DOHH2 (cell line): Measurements from ENCODE around the gene KIF6.
A peak's percentile ranks its signal among the peaks of the same experiment; 100 is the strongest.

Source experiments
- H3F3A ChIP-seq: fragments of 200-600 bp; sonication (generic), shearing (Covaris generic); 2 replicates; pipeline ENCODE4 v1.6.0; 2016; ENCODE audit warnings: antibody characterized with exemption, mild to moderate bottlenecking; ENCODE audit not compliant: control insufficient read depth, insufficient read depth
- H3K27ac ChIP-seq: fragments of 200-600 bp; sonication (generic); 2 replicates; pipeline ENCODE4 v1.5.1; 2014; ENCODE audit warnings: low read depth, mild to moderate bottlenecking, low read length, moderate library complexity
- H3K27me3 ChIP-seq: fragments of 200-600 bp; sonication (generic); 2 replicates; pipeline ENCODE4 v1.6.1; 2014; ENCODE audit warnings: mild to moderate bottlenecking, low read length, mixed read lengths; ENCODE audit not compliant: control insufficient read depth
- H3K36me3 ChIP-seq: fragments of 200-600 bp; sonication (generic); 2 replicates; pipeline ENCODE4 v1.6.1; 2014; ENCODE audit warnings: mild to moderate bottlenecking, low read length, moderate library complexity, mixed read lengths; ENCODE audit not compliant: control insufficient read depth
- H3K4me1 ChIP-seq: fragments of 200-600 bp; sonication (generic); 2 replicates; pipeline ENCODE4 v1.6.1; 2014; ENCODE audit warnings: mild to moderate bottlenecking, low read length, mixed read lengths; ENCODE audit not compliant: control insufficient read depth
- H3K4me2 ChIP-seq: fragments of 200-600 bp; sonication (generic); 2 replicates; pipeline ENCODE4 v1.6.0; 2014; ENCODE audit warnings: mild to moderate bottlenecking, low read length, moderate library complexity
- H3K4me3 ChIP-seq: fragments of 200-600 bp; sonication (generic); 2 replicates; pipeline ENCODE4 v1.5.1; 2014; ENCODE audit warnings: mild to moderate bottlenecking, low read length, mixed read lengths
- H3K79me2 ChIP-seq: fragments of 200-600 bp; sonication (generic); 2 replicates; pipeline ENCODE4 v1.6.1; 2014; ENCODE audit warnings: mild to moderate bottlenecking, low read length, mixed read lengths; ENCODE audit not compliant: control insufficient read depth
- H3K9me2 ChIP-seq: fragments of 200-600 bp; sonication (generic); replicated peaks from 2 replicates; pipeline ENCODE4 v1.6.1; 2014; ENCODE audit warnings: mild to moderate bottlenecking, low read length, mixed read lengths; ENCODE audit not compliant: control insufficient read depth
- H3K9me3 ChIP-seq: fragments of 200-600 bp; sonication (generic); 2 replicates; pipeline ENCODE4 v1.6.1; 2014; ENCODE audit warnings: antibody characterized with exemption, low read length, mixed read lengths; ENCODE audit not compliant: control insufficient read depth, insufficient read depth
- H4K20me1 ChIP-seq: fragments of 200-600 bp; sonication (generic); 2 replicates; pipeline ENCODE4 v1.6.0; 2014; ENCODE audit warnings: low read depth, mild to moderate bottlenecking, antibody characterized with exemption, low read length, moderate library complexity; ENCODE audit not compliant: control insufficient read depth, insufficient read depth
- CTCF ChIP-seq: fragments of 200-600 bp; sonication (generic); IDR thresholded peaks from one replicate; pipeline ENCODE4 v1.5.1; 2014; ENCODE audit warnings: antibody characterized with exemption, mild to moderate bottlenecking, low read depth, low read length; ENCODE audit not compliant: poor library complexity, severe bottlenecking
- EZH2phosphoT487 ChIP-seq: fragments of 200-600 bp; sonication (generic); IDR thresholded peaks from 2 replicates; pipeline ENCODE4 v1.6.1; 2017; ENCODE audit warnings: borderline replicate concordance, mild to moderate bottlenecking, antibody characterized with exemption, low read length, moderate library complexity, mixed read lengths

The KIF6 gene

GRCh38 chr6:39303425-39304153, 421.6 kb downstream of the KIF6 start:
- H3K27ac ChIP-seq = no peak overlapping the region
- H3K4me2 ChIP-seq = peak overlapping the region; percentile 63; the same call in 1 of the 2 replicates
- peaks cover 4% of the 10 kb centered on the region for H3K4me1 ChIP-seq
- H3K4me3 ChIP-seq = no peak overlapping the region
- H3K9me2 ChIP-seq = no peaks in the 10 kb centered on the region
- H3F3A ChIP-seq = no peaks in the 10 kb centered on the region
- H3K36me3 ChIP-seq = no peaks in the 10 kb centered on the region
- peak; percentile 25 for TF ChIP-seq CTCF
- TF ChIP-seq EZH2phosphoT487 = no peak
- no peaks in the 10 kb centered on the region for H3K9me3 ChIP-seq
- H4K20me1 ChIP-seq = no peaks in the 10 kb centered on the region
- H3K27me3 ChIP-seq = no peaks in the 10 kb centered on the region
- H3K79me2 ChIP-seq = no peaks in the 10 kb centered on the region

- H3K27ac ChIP-seq = no peak overlapping the region
- no peaks in the 10 kb centered on the region for H3K9me2 ChIP-seq
- peak overlapping the region; percentile 63 for H3K4me2 ChIP-seq
- TF ChIP-seq EZH2phosphoT487 = no peak
- peak; percentile 89 for TF ChIP-seq CTCF
- H3K4me3 ChIP-seq = peak overlapping the region; percentile 36; the same call in 1 of the 2 replicates
- H3K9me3 ChIP-seq = no peaks in the 10 kb centered on the region
- no peaks in the 10 kb centered on the region for H4K20me1 ChIP-seq
- H3K79me2 ChIP-seq = no peaks in the 10 kb centered on the region
- no peaks in the 10 kb centered on the region for H3K36me3 ChIP-seq
- H3F3A ChIP-seq = no peaks in the 10 kb centered on the region
- peaks cover 4% of the 10 kb centered on the region for H3K4me1 ChIP-seq
- H3K27me3 ChIP-seq = no peaks in the 10 kb centered on the region
Observed at GRCh38 chr6:39302669-39303424, 422.4 kb downstream of the KIF6 start.

GRCh38 chr6:39302011-39302410, 423.2 kb downstream of the KIF6 start:
- no peaks in the 10 kb centered on the region for H3K27me3 ChIP-seq
- peaks cover 4% of the 10 kb centered on the region for H3K4me1 ChIP-seq
- H3K4me2 ChIP-seq = no peak overlapping the region
- H3K79me2 ChIP-seq = no peaks in the 10 kb centered on the region
- no peaks in the 10 kb centered on the region for H3F3A ChIP-seq
- H3K4me3 ChIP-seq = no peak overlapping the region
- no peaks in the 10 kb centered on the region for H3K36me3 ChIP-seq
- H3K9me3 ChIP-seq = no peaks in the 10 kb centered on the region
- no peaks in the 10 kb centered on the region for H3K9me2 ChIP-seq
- H3K27ac ChIP-seq = no peak overlapping the region
- H4K20me1 ChIP-seq = no peaks in the 10 kb centered on the region
- TF ChIP-seq EZH2phosphoT487 (no peak), CTCF (no peak)
